Gastrocnemius medialis (tissue), 4 donors: Measurements from ENCODE around the gene SHISAL1.
"Not testable (repeated sequence)": the region's sequence is repeated elsewhere in the genome, so short reads cannot be mapped to it uniquely, and the experiment has no call there.

ENCODE experiments used
- CTCF ChIP-seq, 5 experiments: fragments of 450-650 bp in 3 of 5; fragments of 200-600 bp in 2 of 5; sonication (generic) in 2 of 5; IDR thresholded peaks in 4 of 5; conservative IDR thresholded peaks in 1 of 5; 1 replicate in 4 of 5; 2 replicates in 1 of 5; pipeline ENCODE4 v1.5.1; 2016 to 2019; ENCODE audit warnings: antibody characterized with exemption in 5 of 5, mild to moderate bottlenecking in 3 of 5, moderate library complexity in 3 of 5
- POLR2A ChIP-seq, 2 donors: fragments of 450-650 bp; IDR thresholded peaks; one replicate each; pipeline ENCODE4 v1.6.1; 2017; ENCODE audit warnings: antibody characterized with exemption in 2 of 2, mild to moderate bottlenecking in 2 of 2, moderate library complexity in 2 of 2

GRCh38 chr22:44323140-44323790 lies 10.5 kb upstream of the SHISAL1 start:
- not testable (repeated sequence) for TF ChIP-seq CTCF (IDR thresholded peaks at IDR 0.05 in 4 of 5, conservative IDR thresholded peaks at IDR 0.05 in 1 of 5); POLR2A (IDR thresholded peaks at IDR 0.05)
